ENCODE measurements around the gene GPR153. TPM values are rescaled to one million over a fixed set of nuclear protein-coding genes. Genes with fewer than 3 reads are reported as not detected.
A peak's percentile ranks its signal among the peaks of the same experiment; 100 is the strongest.
"Not testable (repeated sequence)": the region's sequence is repeated elsewhere in the genome, so short reads cannot be mapped to it uniquely, and the experiment has no call there.

Gene GPR153
- total RNA-seq, result under 1 TPM; 0.34 to 0.41 TPM

GRCh38 chr1:6260961-6261614 lies at the start of gene GPR153:
TSS of gene GPR153 (minus strand) at chr1:6261098. CDS start at chr1:6254905, 6,193 bp downstream.
- no peaks in the 10 kb centered on the region for H3K9me3 Mint-ChIP-seq
- ChIA-PET CTCF (interaction anchor here (1.0 to 2.2 kb wide), 4 partner anchors 14 to 163 kb away, joined by 3 to 13 read pairs (median 4); no protein-coding TSS in a partner anchor), POLR2A (interaction anchor here (1.4 kb wide), 1 partner anchor 17 kb away, joined by 4 read pairs; no protein-coding TSS in a partner anchor)
- ATAC-seq (peak; percentile 80), DNase-seq (peak; percentile 60)
- intact Hi-C loops (cut with micrococcal nuclease), result no loop called here
- peaks cover 4% of the 10 kb centered on the region for H3K4me1 Mint-ChIP-seq (ENCODE audit: low read depth)
- H3K27ac Mint-ChIP-seq, result no peak within 1 kb of the TSS
- H3K27me3 Mint-ChIP-seq, result peaks cover 16% of the 10 kb centered on the region
- H3K36me3 Mint-ChIP-seq (ENCODE audit: low read depth), result no peaks in the 10 kb centered on the region
- TF ChIP-seq, protein P1, sequence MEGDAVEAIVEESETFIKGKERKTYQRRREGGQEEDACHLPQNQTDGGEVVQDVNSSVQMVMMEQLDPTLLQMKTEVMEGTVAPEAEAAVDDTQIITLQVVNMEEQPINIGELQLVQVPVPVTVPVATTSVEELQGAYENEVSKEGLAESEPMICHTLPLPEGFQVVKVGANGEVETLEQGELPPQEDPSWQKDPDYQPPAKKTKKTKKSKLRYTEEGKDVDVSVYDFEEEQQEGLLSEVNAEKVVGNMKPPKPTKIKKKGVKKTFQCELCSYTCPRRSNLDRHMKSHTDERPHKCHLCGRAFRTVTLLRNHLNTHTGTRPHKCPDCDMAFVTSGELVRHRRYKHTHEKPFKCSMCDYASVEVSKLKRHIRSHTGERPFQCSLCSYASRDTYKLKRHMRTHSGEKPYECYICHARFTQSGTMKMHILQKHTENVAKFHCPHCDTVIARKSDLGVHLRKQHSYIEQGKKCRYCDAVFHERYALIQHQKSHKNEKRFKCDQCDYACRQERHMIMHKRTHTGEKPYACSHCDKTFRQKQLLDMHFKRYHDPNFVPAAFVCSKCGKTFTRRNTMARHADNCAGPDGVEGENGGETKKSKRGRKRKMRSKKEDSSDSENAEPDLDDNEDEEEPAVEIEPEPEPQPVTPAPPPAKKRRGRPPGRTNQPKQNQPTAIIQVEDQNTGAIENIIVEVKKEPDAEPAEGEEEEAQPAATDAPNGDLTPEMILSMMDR (IDR thresholded peaks at IDR 0.05), result no peak
- H3K4me3 Mint-ChIP-seq, result peak within 1 kb of the TSS; percentile 33

DNA sequence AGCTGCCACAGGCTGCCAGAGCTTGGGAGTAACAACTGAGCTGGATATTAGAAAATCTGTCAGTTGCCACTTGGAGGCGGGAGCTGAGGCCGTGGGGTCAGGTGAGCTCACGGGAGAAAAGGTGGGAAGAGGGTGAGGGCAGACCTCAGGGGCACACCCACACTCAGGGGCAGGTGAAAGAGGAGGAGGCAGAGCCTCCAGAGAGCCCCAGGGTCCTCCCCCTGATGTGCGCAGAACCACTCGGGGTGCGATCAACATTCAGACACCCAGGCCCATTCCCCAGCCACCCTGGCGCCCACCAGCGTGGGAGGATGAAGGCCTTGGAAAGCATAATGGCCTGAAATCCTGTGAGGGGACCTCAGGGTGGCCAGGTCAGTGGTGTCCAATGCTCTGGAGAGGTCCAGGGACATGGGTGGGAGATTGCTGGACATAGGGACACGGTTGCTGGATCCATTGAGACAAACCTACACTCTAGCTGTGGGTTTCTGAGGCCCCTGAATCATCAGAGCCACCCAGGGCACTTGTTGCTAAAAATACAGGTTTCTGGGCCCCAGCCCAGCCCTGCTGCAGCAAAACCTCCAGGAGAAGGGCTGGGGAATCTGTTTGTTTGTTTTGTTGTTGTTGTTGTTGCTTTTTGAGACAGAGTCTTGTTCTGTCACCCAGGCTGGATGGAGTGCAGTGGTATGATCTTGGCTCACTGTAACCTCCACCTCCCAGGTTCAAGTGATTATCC lies 49.4 kb upstream of the GPR153 start:
- ChIA-PET POLR2A (no interaction called here), CTCF (interaction anchor here (1.2 kb wide), 1 partner anchor 113 kb away, joined by 3 read pairs; no protein-coding TSS in a partner anchor)
- TF ChIP-seq, protein P1 (IDR thresholded peaks at IDR 0.05), result no peak
- DNase-seq, result no peak
- no peak overlapping the region for H3K4me3 Mint-ChIP-seq
- H3K27ac Mint-ChIP-seq, result no peak overlapping the region
- no peaks in the 10 kb centered on the region for H3K27me3 Mint-ChIP-seq
- H3K9me3 Mint-ChIP-seq, result no peaks in the 10 kb centered on the region
- no peak for ATAC-seq
- no peaks in the 10 kb centered on the region for H3K4me1 Mint-ChIP-seq (ENCODE audit: low read depth)
- H3K36me3 Mint-ChIP-seq (ENCODE audit: low read depth), result peaks cover 2% of the 10 kb centered on the region
- intact Hi-C loops (cut with micrococcal nuclease), result no loop called here

DNA sequence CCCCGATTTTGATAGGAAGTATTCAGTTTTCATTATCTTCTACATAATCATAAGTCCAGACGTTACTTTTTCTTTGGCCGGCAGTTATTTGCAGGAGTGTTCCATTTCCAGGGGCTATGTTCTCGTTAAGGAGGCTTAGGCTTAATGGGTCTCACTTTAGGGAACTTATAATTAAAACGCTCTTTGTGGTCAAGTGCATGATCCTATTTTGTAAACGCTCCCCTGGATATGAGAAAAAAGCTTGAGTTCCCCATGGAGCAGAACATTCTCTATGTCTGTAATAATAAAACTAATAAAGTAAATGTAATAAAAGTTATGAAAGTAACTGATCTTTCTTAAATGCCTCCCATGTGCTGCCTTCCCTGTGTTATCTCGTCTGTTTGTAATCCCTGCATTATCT lies 48.7 kb upstream of the GPR153 start:
- H3K27me3 Mint-ChIP-seq, result no peaks in the 10 kb centered on the region
- ATAC-seq, result no peak
- TF ChIP-seq, protein P1 (IDR thresholded peaks at IDR 0.05), result no peak
- no peaks in the 10 kb centered on the region for H3K4me1 Mint-ChIP-seq (ENCODE audit: low read depth)
- no peak overlapping the region for H3K4me3 Mint-ChIP-seq
- POLR2A ChIA-PET, result no interaction called here
- DNase-seq, result no peak
- H3K27ac Mint-ChIP-seq, result no peak overlapping the region
- H3K9me3 Mint-ChIP-seq, result no peaks in the 10 kb centered on the region
- intact Hi-C loops (cut with micrococcal nuclease), result no loop called here
- H3K36me3 Mint-ChIP-seq (ENCODE audit: low read depth), result peaks cover 2% of the 10 kb centered on the region
- CTCF ChIA-PET, result interaction anchor here (1.2 kb wide), 1 partner anchor 113 kb away, joined by 3 read pairs; no protein-coding TSS in a partner anchor

DNA sequence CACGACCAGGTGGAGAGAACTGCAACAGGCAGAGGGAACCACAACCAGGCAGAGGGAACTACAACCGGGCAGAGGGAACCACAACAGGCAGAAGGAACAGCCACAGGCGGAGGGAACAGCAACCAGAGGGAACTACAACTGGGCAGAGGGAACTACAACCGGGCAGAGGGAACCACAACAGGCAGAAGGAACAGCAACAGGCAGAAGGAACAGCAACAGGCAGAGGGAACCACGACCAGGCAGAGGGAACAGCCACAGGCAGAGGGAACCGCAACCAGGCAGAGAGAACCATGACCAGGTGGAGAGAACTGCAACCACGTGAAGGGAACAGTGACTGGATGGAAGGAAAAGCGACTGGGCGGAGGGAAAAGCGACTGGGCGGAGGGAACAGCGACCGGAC lies 47.6 kb upstream of the GPR153 start:
- ChIA-PET CTCF (no interaction called here), POLR2A (no interaction called here)
- H3K4me3 Mint-ChIP-seq, result no peak overlapping the region
- peaks cover 2% of the 10 kb centered on the region for H3K36me3 Mint-ChIP-seq (ENCODE audit: low read depth)
- TF ChIP-seq, protein P1 (IDR thresholded peaks at IDR 0.05), result no peak
- H3K27me3 Mint-ChIP-seq, result no peaks in the 10 kb centered on the region
- DNase-seq (no peak), ATAC-seq (no peak)
- H3K4me1 Mint-ChIP-seq (ENCODE audit: low read depth), result no peaks in the 10 kb centered on the region
- no peaks in the 10 kb centered on the region for H3K9me3 Mint-ChIP-seq
- intact Hi-C loops (cut with micrococcal nuclease), result no loop called here
- H3K27ac Mint-ChIP-seq, result no peak overlapping the region

GRCh38 chr1:6307682-6308081 lies 46.8 kb upstream of the GPR153 start:
- DNase-seq; H3K9me3 Mint-ChIP-seq; CTCF ChIA-PET; ATAC-seq; intact Hi-C loops (cut with micrococcal nuclease); H3K4me3 Mint-ChIP-seq; H3K36me3 Mint-ChIP-seq (ENCODE audit: low read depth); POLR2A ChIA-PET; H3K27ac Mint-ChIP-seq; H3K4me1 Mint-ChIP-seq (ENCODE audit: low read depth); H3K27me3 Mint-ChIP-seq: not testable (repeated sequence)

Data from activated CD8-positive, alpha-beta T cell treated with anti-CD3 and anti-CD28 coated beads for 36 hours (primary cell).